ENCODE measurements around the gene PDHX. TPM values are rescaled to one million over a fixed set of nuclear protein-coding genes. Genes with fewer than 3 reads are reported as not detected.

PDHX gene
- total RNA-seq (10 to 100 TPM; 14.9 to 35.2 TPM), polyA plus RNA-seq (10 to 100 TPM; 22.6 to 25.5 TPM)

DNA sequence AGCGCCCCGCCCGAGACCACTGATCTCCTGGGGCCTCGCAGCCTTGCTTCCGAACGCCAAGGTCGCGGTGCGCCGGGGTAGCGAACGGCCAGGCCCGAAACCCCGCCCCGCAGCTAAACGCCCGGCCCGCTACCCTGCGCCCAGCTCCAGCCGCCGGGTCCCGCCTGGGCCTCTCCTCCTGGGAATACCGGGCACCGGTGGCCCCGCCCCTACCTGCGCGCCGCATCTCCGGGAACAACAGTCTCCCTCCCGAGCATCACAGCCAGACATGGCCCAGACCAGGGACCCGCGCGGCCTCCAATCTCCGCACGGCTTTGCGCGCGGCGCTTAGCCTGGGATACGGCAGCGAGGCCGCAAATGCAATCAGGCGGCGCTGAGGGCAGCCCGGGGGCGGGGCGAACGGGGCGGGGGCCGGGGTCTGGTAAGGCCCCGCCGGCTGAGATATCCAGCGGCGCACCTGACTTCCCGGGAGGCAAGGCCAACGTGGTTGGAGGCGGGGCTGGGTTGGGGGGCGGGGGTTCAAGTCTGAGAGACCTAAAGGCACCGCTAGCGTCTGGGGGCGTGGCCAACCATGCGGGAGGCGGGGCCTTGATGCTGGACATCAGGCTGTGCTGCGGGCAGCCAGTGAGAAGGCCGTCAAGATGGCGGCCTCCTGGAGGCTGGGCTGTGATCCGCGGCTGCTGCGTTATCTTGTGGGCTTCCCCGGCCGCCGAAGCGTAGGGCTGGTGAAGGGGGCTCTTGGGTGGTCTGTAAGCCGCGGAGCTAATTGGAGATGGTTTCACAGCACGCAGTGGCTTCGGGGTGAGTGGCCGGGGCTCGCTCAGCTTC is at the start of gene PDHX, which contains the start of gene APIP:
Gene PDHX, plus strand, starts transcription at position 604 of the 828 bp plus-strand sequence. Its CDS starts 38 bp downstream, at position 642.
Gene APIP, minus strand, starts transcription at position 365 of the 828 bp plus-strand sequence. Its CDS starts 95 bp downstream, at position 270.
- TF ChIP-seq FOXA2 (IDR thresholded peaks at IDR 0.05) (no peak), RAD21 (IDR thresholded peaks at IDR 0.05) (no peak), TAF1 (conservative IDR thresholded peaks at IDR 0.05) (peak; percentile 32), EGR1 (IDR thresholded peaks at IDR 0.05; ENCODE audit: low read depth in 2 of 2) (peak in 1 of 2 donors; percentile 50), FOXA1 (IDR thresholded peaks at IDR 0.05) (peak; percentile 23), YY1 (IDR thresholded peaks at IDR 0.05) (peak; percentile 99), HNF4G (IDR thresholded peaks at IDR 0.05) (no peak), NR2F2 (IDR thresholded peaks at IDR 0.05) (no peak), GABPA (IDR thresholded peaks at IDR 0.05 in 1 of 2, conservative IDR thresholded peaks at IDR 0.05 in 1 of 2) (peak in 1 of 2 donors; percentile 26), HNF4A (conservative IDR thresholded peaks at IDR 0.05) (peak; percentile 7 to 44), RXRA (IDR thresholded peaks at IDR 0.05) (peak; percentile 46 to 49), SP1 (IDR thresholded peaks at IDR 0.05) (peak; percentile 52), JUND (IDR thresholded peaks at IDR 0.05) (no peak)
- TF ChIP-seq, protein P1, sequence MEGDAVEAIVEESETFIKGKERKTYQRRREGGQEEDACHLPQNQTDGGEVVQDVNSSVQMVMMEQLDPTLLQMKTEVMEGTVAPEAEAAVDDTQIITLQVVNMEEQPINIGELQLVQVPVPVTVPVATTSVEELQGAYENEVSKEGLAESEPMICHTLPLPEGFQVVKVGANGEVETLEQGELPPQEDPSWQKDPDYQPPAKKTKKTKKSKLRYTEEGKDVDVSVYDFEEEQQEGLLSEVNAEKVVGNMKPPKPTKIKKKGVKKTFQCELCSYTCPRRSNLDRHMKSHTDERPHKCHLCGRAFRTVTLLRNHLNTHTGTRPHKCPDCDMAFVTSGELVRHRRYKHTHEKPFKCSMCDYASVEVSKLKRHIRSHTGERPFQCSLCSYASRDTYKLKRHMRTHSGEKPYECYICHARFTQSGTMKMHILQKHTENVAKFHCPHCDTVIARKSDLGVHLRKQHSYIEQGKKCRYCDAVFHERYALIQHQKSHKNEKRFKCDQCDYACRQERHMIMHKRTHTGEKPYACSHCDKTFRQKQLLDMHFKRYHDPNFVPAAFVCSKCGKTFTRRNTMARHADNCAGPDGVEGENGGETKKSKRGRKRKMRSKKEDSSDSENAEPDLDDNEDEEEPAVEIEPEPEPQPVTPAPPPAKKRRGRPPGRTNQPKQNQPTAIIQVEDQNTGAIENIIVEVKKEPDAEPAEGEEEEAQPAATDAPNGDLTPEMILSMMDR (IDR thresholded peaks at IDR 0.05; ENCODE audit: low read depth, low read length, missing input control): peak; percentile 4
- TF ChIP-seq, protein P2, sequence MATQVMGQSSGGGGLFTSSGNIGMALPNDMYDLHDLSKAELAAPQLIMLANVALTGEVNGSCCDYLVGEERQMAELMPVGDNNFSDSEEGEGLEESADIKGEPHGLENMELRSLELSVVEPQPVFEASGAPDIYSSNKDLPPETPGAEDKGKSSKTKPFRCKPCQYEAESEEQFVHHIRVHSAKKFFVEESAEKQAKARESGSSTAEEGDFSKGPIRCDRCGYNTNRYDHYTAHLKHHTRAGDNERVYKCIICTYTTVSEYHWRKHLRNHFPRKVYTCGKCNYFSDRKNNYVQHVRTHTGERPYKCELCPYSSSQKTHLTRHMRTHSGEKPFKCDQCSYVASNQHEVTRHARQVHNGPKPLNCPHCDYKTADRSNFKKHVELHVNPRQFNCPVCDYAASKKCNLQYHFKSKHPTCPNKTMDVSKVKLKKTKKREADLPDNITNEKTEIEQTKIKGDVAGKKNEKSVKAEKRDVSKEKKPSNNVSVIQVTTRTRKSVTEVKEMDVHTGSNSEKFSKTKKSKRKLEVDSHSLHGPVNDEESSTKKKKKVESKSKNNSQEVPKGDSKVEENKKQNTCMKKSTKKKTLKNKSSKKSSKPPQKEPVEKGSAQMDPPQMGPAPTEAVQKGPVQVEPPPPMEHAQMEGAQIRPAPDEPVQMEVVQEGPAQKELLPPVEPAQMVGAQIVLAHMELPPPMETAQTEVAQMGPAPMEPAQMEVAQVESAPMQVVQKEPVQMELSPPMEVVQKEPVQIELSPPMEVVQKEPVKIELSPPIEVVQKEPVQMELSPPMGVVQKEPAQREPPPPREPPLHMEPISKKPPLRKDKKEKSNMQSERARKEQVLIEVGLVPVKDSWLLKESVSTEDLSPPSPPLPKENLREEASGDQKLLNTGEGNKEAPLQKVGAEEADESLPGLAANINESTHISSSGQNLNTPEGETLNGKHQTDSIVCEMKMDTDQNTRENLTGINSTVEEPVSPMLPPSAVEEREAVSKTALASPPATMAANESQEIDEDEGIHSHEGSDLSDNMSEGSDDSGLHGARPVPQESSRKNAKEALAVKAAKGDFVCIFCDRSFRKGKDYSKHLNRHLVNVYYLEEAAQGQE (IDR thresholded peaks at IDR 0.05): peak; percentile 86
- TF ChIP-seq, protein P3, sequence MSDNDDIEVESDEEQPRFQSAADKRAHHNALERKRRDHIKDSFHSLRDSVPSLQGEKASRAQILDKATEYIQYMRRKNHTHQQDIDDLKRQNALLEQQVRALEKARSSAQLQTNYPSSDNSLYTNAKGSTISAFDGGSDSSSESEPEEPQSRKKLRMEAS (IDR thresholded peaks at IDR 0.05): peak; percentile 73
- TF ChIP-seq, protein P4, sequence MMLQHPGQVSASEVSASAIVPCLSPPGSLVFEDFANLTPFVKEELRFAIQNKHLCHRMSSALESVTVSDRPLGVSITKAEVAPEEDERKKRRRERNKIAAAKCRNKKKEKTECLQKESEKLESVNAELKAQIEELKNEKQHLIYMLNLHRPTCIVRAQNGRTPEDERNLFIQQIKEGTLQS (IDR thresholded peaks at IDR 0.05): peak; percentile 31
- TF ChIP-seq, protein P5, sequence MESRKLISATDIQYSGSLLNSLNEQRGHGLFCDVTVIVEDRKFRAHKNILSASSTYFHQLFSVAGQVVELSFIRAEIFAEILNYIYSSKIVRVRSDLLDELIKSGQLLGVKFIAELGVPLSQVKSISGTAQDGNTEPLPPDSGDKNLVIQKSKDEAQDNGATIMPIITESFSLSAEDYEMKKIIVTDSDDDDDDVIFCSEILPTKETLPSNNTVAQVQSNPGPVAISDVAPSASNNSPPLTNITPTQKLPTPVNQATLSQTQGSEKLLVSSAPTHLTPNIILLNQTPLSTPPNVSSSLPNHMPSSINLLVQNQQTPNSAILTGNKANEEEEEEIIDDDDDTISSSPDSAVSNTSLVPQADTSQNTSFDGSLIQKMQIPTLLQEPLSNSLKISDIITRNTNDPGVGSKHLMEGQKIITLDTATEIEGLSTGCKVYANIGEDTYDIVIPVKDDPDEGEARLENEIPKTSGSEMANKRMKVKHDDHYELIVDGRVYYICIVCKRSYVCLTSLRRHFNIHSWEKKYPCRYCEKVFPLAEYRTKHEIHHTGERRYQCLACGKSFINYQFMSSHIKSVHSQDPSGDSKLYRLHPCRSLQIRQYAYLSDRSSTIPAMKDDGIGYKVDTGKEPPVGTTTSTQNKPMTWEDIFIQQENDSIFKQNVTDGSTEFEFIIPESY (IDR thresholded peaks at IDR 0.05): peak; percentile 58
- Histone ChIP-seq H3K9me3 (ENCODE audit: control insufficient read depth in 4 of 4, low read length in 3 of 4) (no peaks in the 10 kb centered on the region), H3K4me3 (ENCODE audit: low read depth in 1 of 3, low read length in 3 of 3) (peak within 1 kb of the TSS; percentile 86 to 95 (median 93)), H3K27ac (ENCODE audit: low read depth in 1 of 2, low read length in 2 of 2) (peak within 1 kb of the TSS; percentile 93 to 96), H3K9ac (ENCODE audit: low read depth in 1 of 2, low read length in 2 of 2) (peak within 1 kb of the TSS; percentile 93 to 97), H3K27me3 (ENCODE audit: control insufficient read depth in 4 of 4, insufficient read depth in 4 of 4, low read length in 3 of 4) (no peaks in the 10 kb centered on the region), H3K36me3 (ENCODE audit: control insufficient read depth in 4 of 4, insufficient read depth in 3 of 4, low read depth in 1 of 4, low read length in 3 of 4) (no peaks in the 10 kb centered on the region), H3K4me1 (ENCODE audit: control insufficient read depth in 4 of 4, insufficient read depth in 4 of 4, low read length in 3 of 4) (peaks cover 2 to 28% (median 20%) of the 10 kb centered on the region in 4 donors)
- peak; percentile 99 for DNase-seq (ENCODE audit: low spot score)
- WGBS: under 1% methylated on average over 79 of the region's 79 CpGs
